GM19023 (cell line): ENCODE measurements around the gene SMIM17.
"Not testable (repeated sequence)": the region's sequence is repeated elsewhere in the genome, so short reads cannot be mapped to it uniquely, and the experiment has no call there.

Experiments
- ATAC-seq: cut with Tn5 transposase; IDR thresholded peaks from one replicate; pipeline ENCODE4 v1.9.1; 2021; ENCODE audit warnings: mild to moderate bottlenecking, moderate library complexity; ENCODE audit not compliant: unreplicated experiment

Gene SMIM17

DNA sequence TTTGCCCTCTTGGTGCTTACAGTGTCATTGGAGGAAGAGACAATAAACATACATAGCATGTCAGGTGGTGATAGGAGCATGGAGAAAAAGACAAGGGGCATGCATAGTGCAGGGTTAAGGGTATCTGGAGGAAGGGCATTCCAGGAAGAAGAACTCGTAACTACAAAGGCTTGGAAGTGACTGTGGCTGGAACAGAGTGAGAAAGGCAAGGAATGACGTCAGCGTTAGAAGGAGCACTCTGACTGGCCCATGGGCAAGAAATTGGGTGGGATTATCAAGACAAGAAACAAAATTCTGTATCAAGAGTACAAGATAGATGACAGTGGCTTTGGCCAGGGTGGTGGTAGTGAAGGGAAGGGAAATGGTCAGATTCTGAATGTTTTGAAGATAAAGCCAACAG lies 11.2 kb downstream of the SMIM17 start:
- ATAC-seq, result no peak

DNA sequence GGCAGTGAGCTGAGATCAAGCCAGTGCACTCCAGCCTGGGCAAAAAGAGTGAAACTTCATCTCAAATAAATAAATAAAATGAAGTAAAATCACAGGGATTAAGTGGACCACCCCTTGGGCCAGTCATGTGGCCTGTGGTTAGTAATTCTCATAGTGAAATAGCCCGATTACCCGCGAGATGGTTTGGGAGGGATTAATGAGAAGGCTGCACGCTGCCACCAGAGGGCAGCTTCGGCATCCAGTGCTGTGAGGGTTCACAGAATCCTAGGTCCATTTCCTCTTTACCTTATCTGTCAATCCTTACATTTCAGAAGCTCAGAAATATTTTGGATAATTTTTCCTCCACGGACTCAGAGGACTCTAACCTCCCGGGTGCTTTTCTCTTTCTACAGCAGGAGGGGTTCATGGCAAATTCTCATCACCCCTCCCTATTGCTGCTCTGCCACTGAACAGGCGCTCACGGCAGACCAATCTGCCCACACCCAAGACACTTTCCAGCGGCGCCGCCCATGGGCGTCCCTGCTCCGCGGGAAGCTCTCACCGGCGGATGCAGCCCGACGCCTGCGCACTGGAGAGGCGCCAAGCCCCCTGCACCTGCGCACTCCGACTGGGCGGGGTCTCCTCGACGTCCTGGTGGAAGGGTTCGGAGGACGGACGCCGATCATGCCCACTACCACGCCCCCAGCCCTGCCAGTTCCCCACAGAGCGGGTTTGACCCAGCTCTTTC lies 17.6 kb downstream of the SMIM17 start:
- no peak for ATAC-seq

DNA sequence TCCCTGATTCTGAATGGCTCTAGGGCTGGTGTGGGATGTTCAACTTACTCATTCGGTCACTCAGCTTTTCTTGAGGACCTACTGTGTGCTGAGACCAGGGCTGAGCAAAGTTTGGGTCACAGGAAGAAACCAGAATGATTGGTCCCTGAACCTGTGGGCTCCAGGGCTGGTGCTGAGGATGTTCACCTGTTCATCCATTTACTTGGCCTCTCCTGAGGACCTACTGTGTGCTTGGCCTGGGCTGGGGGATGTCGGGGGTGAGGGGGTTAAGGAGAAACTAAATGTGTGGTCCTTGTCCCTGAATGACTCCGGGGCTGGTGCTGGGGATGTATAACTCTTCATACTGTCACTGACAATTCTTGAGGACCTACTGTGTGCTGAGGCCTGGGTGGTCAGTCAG lies 18.3 kb downstream of the SMIM17 start:
- no peak for ATAC-seq

DNA sequence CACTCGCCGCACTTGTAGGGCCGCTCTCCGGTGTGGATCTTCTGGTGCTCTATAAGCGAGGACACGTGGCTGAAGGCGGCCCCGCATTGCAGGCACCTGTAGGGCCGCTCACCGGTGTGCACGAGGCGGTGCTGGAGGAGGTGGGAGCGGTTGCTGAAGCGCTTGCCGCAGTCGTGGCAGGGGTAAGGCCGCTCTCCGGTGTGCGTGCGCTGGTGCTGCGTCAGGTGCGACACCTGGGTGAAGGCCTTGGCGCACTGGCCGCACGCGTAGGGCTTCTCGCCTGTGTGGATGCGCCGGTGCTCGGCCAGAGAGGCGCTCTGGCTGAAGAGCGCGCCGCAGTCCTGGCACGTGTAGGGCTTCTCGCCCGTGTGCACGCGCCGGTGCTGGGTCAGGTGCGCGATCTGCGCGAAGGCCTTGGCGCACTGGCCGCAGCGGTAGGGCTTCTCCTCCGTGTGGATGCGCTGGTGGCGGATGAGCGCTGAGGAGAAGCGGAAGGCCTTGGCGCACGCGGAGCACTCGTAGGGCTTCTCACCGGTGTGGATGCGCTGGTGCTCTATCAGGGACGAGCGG lies 21.1 kb downstream of the SMIM17 start:
- ATAC-seq, result no peak

DNA sequence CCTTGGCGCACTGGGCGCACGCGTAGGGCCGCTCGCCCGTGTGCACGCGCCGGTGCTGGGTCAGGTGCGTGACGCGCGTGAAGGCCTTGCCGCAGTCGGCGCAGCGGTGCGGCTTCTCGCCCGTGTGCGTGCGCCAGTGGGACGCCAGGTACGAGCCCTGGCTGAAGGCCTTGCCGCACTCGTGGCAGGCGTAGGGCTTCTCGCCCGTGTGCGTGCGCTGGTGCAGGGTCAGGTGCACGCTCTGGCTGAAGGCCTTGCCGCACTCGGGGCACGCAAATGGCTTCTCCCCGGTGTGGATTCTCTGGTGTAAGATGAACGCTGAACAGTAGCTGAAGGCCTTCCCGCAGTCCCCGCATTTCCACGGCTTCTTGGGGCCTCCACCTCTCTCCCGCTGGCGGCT lies 21.6 kb downstream of the SMIM17 start:
- no peak for ATAC-seq

- ATAC-seq, result no peak
Measured at GRCh38 chr19:56667311-56667870, 24.4 kb downstream of the SMIM17 start.

- ATAC-seq, result no peak
Measured at GRCh38 chr19:56668676-56669075, 25.7 kb downstream of the SMIM17 start.

DNA sequence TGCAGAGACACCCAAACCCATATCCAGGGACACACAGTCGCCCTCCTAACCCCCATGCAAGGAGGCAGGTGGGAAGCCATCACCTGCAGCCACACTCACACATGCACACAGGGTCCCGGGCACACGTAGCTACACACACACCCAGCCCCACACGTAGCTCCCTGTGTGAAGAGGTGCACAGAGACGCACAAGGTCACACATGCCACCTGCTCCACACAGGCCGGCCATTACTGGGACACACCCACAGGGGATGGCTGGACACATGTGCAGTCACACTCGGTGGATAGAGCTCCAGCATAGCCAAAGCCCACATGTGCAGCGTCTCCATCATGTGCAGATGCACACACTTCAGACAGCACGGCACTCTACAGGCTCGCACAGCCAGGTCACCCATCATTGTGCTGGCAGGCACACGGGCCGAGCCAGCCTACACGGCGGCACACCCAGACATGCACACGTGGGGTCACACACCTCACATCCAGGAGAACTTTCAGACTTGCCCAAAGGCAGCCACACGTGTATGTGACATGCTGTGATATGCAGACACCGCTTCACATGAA lies 27.5 kb downstream of the SMIM17 start:
- no peak for ATAC-seq

DNA sequence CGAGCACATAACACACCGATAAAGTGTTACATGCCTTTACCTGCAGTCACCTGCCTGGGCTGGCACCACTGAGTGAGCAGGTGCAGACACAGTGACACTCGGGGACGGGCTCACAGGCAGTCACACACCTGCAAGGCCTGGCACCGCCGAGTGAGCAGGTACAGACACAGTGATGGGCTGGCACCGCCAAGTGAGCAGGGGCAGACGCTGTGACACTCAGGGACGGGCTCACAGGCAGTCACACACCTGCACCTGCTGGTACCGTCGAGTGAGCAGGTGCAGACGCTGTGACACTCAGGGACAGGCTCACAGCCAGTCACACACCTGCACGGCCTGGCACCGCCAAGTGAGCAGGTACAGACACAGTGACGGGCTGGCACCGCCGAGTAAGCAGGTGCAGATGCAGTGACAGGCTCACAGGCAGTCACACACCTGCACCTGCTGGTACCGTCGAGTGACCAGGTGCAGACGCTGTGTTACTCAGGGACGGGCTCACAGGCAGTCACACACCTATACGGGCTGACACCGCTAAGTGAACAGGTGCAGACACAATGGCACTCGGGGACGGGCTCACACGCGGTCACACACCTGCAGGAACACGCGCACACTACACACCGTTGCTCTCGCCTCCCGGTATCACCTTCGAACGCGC lies 28.1 kb downstream of the SMIM17 start:
- no peak for ATAC-seq

DNA sequence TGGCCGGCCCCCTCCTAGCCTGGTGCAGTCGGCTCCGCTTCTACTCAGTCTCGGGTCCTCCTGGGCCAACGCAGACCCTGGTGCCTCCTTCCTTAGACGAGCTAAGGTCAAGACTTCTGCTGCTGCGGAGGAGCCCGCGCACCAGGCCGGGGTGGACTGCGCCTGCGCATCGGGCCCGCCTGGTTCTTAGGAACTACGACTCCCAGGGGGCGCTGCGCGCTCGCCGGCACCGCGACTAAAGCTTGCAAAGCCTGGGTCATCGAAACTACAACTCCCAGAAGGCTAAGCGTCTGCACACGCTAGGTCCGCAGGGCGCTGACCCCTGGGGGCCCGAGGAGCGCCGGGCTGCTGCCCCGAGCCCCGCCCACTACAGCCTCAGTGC lies 28.6 kb downstream of the SMIM17 start, which contains the start of gene ZNF835:
TSS of gene ZNF835 (minus strand) at position 145 of the 382 bp plus-strand sequence. CDS start 6,559 bp downstream, outside the sequence.
- ATAC-seq, result no peak

- not testable (repeated sequence) for ATAC-seq
Measured at GRCh38 chr19:56672610-56673009, 29.7 kb downstream of the SMIM17 start.

DNA sequence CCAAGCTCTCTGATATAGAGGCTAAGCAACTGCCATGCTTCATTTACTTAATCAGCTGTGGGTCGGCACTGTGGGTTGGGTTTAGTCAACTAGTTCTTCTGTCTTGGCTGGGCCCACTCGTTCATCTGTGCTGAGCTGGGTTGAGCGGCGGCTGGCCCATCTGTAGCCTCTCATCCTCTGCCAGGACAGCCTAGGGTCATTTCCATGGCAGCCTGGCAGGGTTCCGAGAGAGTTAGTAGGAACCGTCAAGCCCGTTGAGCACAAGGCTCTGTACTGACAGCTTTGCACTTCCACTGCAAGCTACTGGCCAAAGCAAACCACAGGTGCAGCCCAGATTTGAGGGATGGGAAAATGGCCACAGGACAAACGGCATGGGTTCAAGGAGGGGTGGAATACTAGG lies 35.2 kb downstream of the SMIM17 start:
- ATAC-seq, result no peak

- ATAC-seq, result no peak
Measured at GRCh38 chr19:56681702-56682101, 38.7 kb downstream of the SMIM17 start.

DNA sequence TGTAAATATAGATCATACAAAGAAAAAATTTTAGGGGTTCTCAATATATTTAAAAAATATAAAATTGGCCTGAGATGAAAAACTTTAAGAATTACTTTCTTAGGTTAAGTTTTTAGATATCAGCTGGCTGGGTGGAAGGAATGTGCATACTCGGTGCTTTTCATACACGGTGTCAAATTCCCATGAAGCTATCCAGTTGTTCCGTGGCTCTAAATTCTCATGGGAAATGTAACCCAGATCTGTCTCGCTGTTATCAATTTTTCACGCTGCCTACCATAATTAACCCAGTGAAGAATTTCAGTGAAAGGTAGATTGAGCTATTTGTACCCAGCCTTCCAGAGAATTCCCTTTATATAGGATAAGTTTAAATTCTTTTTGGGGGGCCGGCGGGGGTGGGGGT lies 40.2 kb downstream of the SMIM17 start:
- ATAC-seq, result no peak

DNA sequence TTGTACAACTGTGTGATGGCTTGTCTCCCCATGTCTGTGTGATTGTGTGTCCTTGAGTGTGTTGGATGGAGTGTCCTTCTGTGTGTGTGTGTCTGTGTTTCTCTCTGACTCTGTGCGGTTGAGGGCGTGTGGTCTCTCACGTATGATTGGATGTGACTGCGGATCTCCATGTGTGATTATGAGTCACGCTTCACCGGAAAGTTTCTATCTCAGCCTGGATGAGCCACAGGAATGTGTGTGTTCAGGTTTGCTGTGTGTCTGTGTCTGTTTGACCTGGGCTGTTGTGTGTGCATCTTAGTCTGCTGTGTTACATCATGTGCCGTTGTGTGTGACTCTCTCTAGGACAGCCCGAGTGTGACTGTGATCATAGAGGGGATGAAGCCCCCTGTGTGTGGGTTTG lies 44.1 kb downstream of the SMIM17 start:
- no peak for ATAC-seq

GRCh38 chr19:56689198-56689597 lies 46.2 kb downstream of the SMIM17 start:
- no peak for ATAC-seq

DNA sequence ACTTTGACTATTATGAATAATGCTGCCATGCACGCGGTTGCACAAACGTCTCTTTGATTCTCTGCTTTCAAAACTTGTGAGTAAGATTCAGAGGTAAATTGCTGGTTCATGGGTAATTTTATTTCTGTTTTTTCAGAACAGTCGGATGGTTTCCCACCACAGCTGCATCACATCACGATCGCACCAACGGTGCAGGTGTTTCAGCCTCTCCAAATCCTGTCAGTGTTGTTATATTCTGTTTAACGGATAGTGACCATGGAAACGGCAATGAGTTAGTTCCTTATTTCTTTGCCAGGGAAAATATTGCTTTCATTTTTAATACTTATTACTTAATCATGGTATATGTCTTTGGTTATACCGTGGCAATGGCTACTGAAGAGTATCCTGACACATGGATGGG lies 47.7 kb downstream of the SMIM17 start:
- no peak for ATAC-seq

DNA sequence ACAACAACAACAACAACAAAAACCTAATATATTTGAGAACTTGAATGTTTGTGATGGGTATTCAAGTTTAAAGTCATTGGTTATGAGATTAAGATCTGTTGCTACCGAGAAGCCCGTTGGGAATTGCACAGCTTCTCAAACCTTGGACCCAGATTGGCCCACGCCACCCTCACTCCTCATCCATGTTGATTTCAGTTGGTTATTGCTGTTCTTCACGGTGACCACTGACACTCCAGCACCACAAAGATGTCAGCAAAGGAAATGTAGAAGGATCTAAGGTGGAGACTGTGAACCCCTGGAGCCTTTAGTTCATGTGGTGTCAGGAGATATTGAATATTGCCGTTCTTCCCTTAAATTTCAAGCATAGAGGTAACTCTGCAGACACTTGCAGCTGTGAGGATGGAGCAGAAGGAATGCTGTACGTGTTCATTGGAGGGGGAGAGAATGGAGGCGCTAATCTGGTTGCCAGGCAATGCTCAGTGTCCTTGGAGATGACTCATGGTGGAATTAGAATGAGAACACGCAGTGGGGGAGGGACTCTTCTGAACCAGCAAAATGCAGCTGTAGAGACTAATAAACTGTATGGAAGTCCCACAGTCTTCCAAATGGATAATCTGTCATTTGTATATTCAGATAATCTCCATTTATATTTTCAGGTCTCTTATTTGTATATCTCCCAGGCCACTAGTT lies 49.4 kb downstream of the SMIM17 start:
- no peak for ATAC-seq

- ATAC-seq, result no peak
Measured at GRCh38 chr19:56699552-56699951, 56.6 kb downstream of the SMIM17 start.

- no peak for ATAC-seq
Measured at GRCh38 chr19:56701895-56702294, 58.9 kb downstream of the SMIM17 start.

- no peak for ATAC-seq
Measured at GRCh38 chr19:56705939-56706338, 63.0 kb downstream of the SMIM17 start.
